IMR-90 (cell line): ENCODE data around the gene CFAP61.

ENCODE experiments used
- BHLHE40 ChIP-seq: fragments of 150-350 bp; IDR thresholded peaks from 2 replicates; pipeline ENCODE4 v1.6.1; 2016; ENCODE audit warnings: mild to moderate bottlenecking, low read depth, low read length
- CEBPB ChIP-seq: IDR thresholded peaks from 2 replicates; pipeline ENCODE4 v1.6.1; 2012; ENCODE audit warnings: low read depth, low read length, improper control_type of control experiment
- CHD1 ChIP-seq: IDR thresholded peaks from 2 replicates; pipeline ENCODE4 v1.6.1; 2012; ENCODE audit warnings: low read depth, low read length, improper control_type of control experiment
- CTCF ChIP-seq: conservative IDR thresholded peaks from 2 replicates; pipeline ENCODE4 v1.5.1; 2012; ENCODE audit warnings: mild to moderate bottlenecking, low read depth, low read length, improper control_type of control experiment
- FOS ChIP-seq: fragments of 150-350 bp; IDR thresholded peaks from 2 replicates; pipeline ENCODE4 v1.6.1; 2016; ENCODE audit warnings: low read depth, low read length
- MAZ ChIP-seq: IDR thresholded peaks from 2 replicates; pipeline ENCODE4 v1.6.1; 2012; ENCODE audit warnings: low read depth, mild to moderate bottlenecking, low read length, improper control_type of control experiment, moderate library complexity, borderline replicate concordance
- MXI1 ChIP-seq: IDR thresholded peaks from 2 replicates; pipeline ENCODE4 v1.6.1; 2012; ENCODE audit warnings: low read depth, mild to moderate bottlenecking, low read length, moderate library complexity, borderline replicate concordance
- NFE2L2 ChIP-seq: fragments of 150-350 bp; IDR thresholded peaks from 2 replicates; pipeline ENCODE4 v1.6.1; 2016; ENCODE audit warnings: low read depth, mild to moderate bottlenecking, low read length
- POLR2A ChIP-seq: IDR thresholded peaks from 2 replicates; pipeline ENCODE4 v1.6.1; 2012; ENCODE audit warnings: mild to moderate bottlenecking, low read depth, low read length
- RAD21 ChIP-seq: IDR thresholded peaks from 2 replicates; pipeline ENCODE4 v1.6.1; 2012; ENCODE audit warnings: low read length, improper control_type of control experiment
- RCOR1 ChIP-seq: IDR thresholded peaks from 2 replicates; pipeline ENCODE4 v1.6.1; 2012; ENCODE audit warnings: mild to moderate bottlenecking, low read length, improper control_type of control experiment; ENCODE audit not compliant: insufficient replicate concordance
- SMC3 ChIP-seq: fragments of 150-350 bp; IDR thresholded peaks from 2 replicates; pipeline ENCODE4 v1.6.1; 2016; ENCODE audit warnings: low read depth, mild to moderate bottlenecking, antibody characterized with exemption, low read length, moderate library complexity
- TF ChIP-seq, protein P1 (sequence below): fragments of 150-350 bp; IDR thresholded peaks from 2 replicates; pipeline ENCODE4 v1.6.1; 2016; ENCODE audit warnings: low read depth, mild to moderate bottlenecking, low read length, moderate library complexity, borderline replicate concordance

DNA sequence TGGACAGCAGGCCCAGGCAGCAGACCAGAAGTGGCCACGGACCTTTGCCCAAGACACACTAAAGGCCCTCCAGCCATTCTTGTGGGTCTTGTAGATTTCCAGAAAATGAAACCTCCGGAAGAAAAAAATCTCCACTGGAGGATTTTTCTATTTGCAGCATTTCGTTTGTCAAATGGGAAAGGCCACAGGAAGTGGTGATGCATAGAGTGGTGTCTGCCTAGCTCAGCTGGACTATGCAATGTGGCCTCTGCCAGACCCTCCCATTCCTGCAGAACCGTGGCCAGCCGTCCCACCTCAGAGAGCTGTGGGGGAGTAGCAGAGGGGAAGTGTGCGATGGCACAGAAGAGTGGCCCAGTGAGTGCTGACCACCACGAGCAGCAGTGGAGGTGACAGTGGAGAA is 291.6 kb downstream of the CFAP61 start:
- TF ChIP-seq POLR2A, result no peak
- no peak for TF ChIP-seq CTCF
- no peak for TF ChIP-seq BHLHE40
- TF ChIP-seq FOS, result no peak
- TF ChIP-seq NFE2L2, result no peak
- no peak for TF ChIP-seq MXI1
- TF ChIP-seq MAZ, result no peak
- no peak for TF ChIP-seq SMC3
- no peak for TF ChIP-seq CEBPB
- TF ChIP-seq RAD21, result no peak
- TF ChIP-seq CHD1, result no peak
- TF ChIP-seq, protein P1, sequence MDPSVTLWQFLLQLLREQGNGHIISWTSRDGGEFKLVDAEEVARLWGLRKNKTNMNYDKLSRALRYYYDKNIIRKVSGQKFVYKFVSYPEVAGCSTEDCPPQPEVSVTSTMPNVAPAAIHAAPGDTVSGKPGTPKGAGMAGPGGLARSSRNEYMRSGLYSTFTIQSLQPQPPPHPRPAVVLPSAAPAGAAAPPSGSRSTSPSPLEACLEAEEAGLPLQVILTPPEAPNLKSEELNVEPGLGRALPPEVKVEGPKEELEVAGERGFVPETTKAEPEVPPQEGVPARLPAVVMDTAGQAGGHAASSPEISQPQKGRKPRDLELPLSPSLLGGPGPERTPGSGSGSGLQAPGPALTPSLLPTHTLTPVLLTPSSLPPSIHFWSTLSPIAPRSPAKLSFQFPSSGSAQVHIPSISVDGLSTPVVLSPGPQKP, result no peak
- no peak for TF ChIP-seq RCOR1
